Measurements from ENCODE around the gene C10orf53. TPM values are rescaled to one million over a fixed set of nuclear protein-coding genes. Genes with fewer than 3 reads are reported as not detected.
A peak's percentile ranks its signal among the peaks of the same experiment; 100 is the strongest.

Gene C10orf53
- polyA plus RNA-seq, 1 of the 3 experiments (the other 2 are of a cell fraction): not detected

- POLR2A ChIA-PET: no interaction called here
- Histone ChIP-seq H4K20me1 (ENCODE audit: insufficient read depth) (no peaks in the 10 kb centered on the region), H3K4me3 (ENCODE audit: low read depth in 2 of 2, low read length in 1 of 2) (no peak overlapping the region), H3K9me2 (no peaks in the 10 kb centered on the region), H3K27ac (ENCODE audit: low read depth in 2 of 2, low read length in 1 of 2) (peak overlapping the region in 1 of 2 experiments; percentile 91; a peak in 2 of 4 replicates), H3K9ac (no peak overlapping the region), H3K4me2 (no peak overlapping the region), H3K9me3 (no peaks in the 10 kb centered on the region), H3K4me1 (ENCODE audit: control insufficient read depth in 1 of 2, insufficient read depth in 2 of 2, low read depth in 1 of 2, low read length in 1 of 2) (peaks cover 0 to 48% of the 10 kb centered on the region in 2 experiments; a peak in 2 of 4 replicates), H3K79me2 (ENCODE audit: insufficient read depth) (no peaks in the 10 kb centered on the region), H2AFZ (ENCODE audit: low read depth) (no peak overlapping the region), H3K27me3 (ENCODE audit: insufficient read depth) (no peaks in the 10 kb centered on the region; the same call in 1 of the 2 replicates), H3K36me3 (replicated peaks in 1 of 2; ENCODE audit: control insufficient read depth in 1 of 2, insufficient read depth in 2 of 2, low read length in 1 of 2) (no peaks in the 10 kb centered on the region), H3F3A (replicated peaks; ENCODE audit: insufficient read depth) (no peaks in the 10 kb centered on the region)
- CTCF ChIA-PET: interaction anchor here (1.0 to 1.5 kb wide), 3 partner anchors 10 to 71 kb away, joined by 3 to 5 read pairs (median 3); no protein-coding TSS in a partner anchor
- peak; percentile 76 for DNase-seq
- no peak for TF ChIP-seq SIN3A (IDR thresholded peaks at IDR 0.05; ENCODE audit: borderline replicate concordance, low read depth, low read length)
- TF ChIP-seq RAD21 (IDR thresholded peaks at IDR 0.05; ENCODE audit: low read length): peak; percentile 32; the same call in 1 of the 2 replicates
- TF ChIP-seq RCOR1 (IDR thresholded peaks at IDR 0.05; ENCODE audit: low read length): peak; percentile 87
- peak; percentile 91 for TF ChIP-seq FOXJ3 (CRISPR knock-in tag; IDR thresholded peaks at IDR 0.05)
- TF ChIP-seq TEAD4 (IDR thresholded peaks at IDR 0.05; ENCODE audit: borderline replicate concordance, insufficient read depth): no peak
- TF ChIP-seq TCF12 (IDR thresholded peaks at IDR 0.05): no peak
- no peak for TF ChIP-seq ELF1 (IDR thresholded peaks at IDR 0.05)
- TF ChIP-seq CHD2 (IDR thresholded peaks at IDR 0.05; ENCODE audit: low read length, partially characterized antibody): peak; percentile 46
- peak in 1 of 2 experiments; percentile 84; a peak in 2 of 4 replicates for TF ChIP-seq EP300 (IDR thresholded peaks at IDR 0.05; ENCODE audit: borderline replicate concordance in 1 of 2, low read depth in 1 of 2, low read length in 1 of 2)
- peak; percentile 76 for TF ChIP-seq GATA2 (CRISPR knock-in tag; IDR thresholded peaks at IDR 0.05)
- WGBS (ENCODE audit: low lambda C conversion rate): 24% methylated on average over 6 of the region's 6 CpGs
Observed at GRCh38 chr10:49663596-49663995, 15.9 kb upstream of the C10orf53 start.

GRCh38 chr10:49664006-49664841, 15.2 kb upstream of the C10orf53 start:
- DNase-seq: peak; percentile 64
- Histone ChIP-seq H2AFZ (ENCODE audit: low read depth) (no peak overlapping the region), H3K4me2 (no peak overlapping the region), H3K9me2 (no peaks in the 10 kb centered on the region), H3K36me3 (replicated peaks in 1 of 2; ENCODE audit: control insufficient read depth in 1 of 2, insufficient read depth in 2 of 2, low read length in 1 of 2) (no peaks in the 10 kb centered on the region), H3K9me3 (no peaks in the 10 kb centered on the region), H3K79me2 (ENCODE audit: insufficient read depth) (no peaks in the 10 kb centered on the region), H3F3A (replicated peaks; ENCODE audit: insufficient read depth) (no peaks in the 10 kb centered on the region), H4K20me1 (ENCODE audit: insufficient read depth) (no peaks in the 10 kb centered on the region), H3K9ac (no peak overlapping the region), H3K27me3 (ENCODE audit: insufficient read depth) (no peaks in the 10 kb centered on the region; the same call in 1 of the 2 replicates), H3K27ac (ENCODE audit: low read depth in 2 of 2, low read length in 1 of 2) (peak overlapping the region in 1 of 2 experiments; percentile 91; a peak in 2 of 4 replicates), H3K4me3 (ENCODE audit: low read depth in 2 of 2, low read length in 1 of 2) (no peak overlapping the region), H3K4me1 (ENCODE audit: control insufficient read depth in 1 of 2, insufficient read depth in 2 of 2, low read depth in 1 of 2, low read length in 1 of 2) (peaks cover 0 to 53% of the 10 kb centered on the region in 2 experiments; a peak in 2 of 4 replicates)
- TF ChIP-seq EP300 (IDR thresholded peaks at IDR 0.05; ENCODE audit: borderline replicate concordance in 1 of 2, low read depth in 1 of 2, low read length in 1 of 2) (0 out of 4 replicates have a peak, but pooled peaks of 1 of the 2 experiments have one; percentile 4), CHD2 (IDR thresholded peaks at IDR 0.05; ENCODE audit: low read length, partially characterized antibody) (no peak)
- whole genome bisulfite sequencing (ENCODE audit: low lambda C conversion rate): 37% methylated on average over 5 of the region's 7 CpGs
- ChIA-PET POLR2A (no interaction called here), CTCF (interaction anchor here (0.8 to 1.5 kb wide), 5 partner anchors 46 to 118 kb away, joined by 3 to 5 read pairs (median 3); no protein-coding TSS in a partner anchor)
